HCEC 1CT (cell line): ENCODE measurements around the gene PRDM12.

Experiments used
- DNase-seq: peaks from one replicate; pipeline ENCODE4 v3.0.0-alpha.2; 2017

PRDM12 gene

DNA sequence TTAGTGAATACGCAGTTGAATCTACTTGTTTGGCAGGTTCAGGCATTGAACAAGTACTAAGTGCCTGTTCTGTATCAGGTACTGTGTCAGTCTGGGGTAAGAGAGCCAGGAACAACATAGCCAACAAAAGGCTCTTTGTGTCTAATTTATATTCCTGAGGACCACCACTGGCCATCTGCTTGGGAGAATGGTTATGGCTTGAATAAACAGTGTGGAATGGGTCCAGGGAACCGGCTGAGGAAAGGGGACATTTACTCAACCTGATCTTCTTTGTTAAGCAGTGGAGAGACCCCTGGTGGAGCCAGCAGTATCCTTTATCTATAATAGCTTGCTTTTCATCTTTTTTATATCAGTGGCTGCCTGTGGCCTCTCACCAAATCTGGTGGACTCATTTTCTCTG lies 67.7 kb downstream of the PRDM12 start:
- no peak for DNase-seq
